HG02623 (cell line): ENCODE measurements around the gene PRKN.

Experiments used
- ATAC-seq: cut with Tn5 transposase; IDR thresholded peaks from one replicate; pipeline ENCODE4 v1.9.1; 2021; ENCODE audit warnings: moderate library complexity; ENCODE audit not compliant: unreplicated experiment

The PRKN gene

GRCh38 chr6:162711376-162711775 is 16.2 kb downstream of the PRKN start:
- ATAC-seq, result no peak

DNA sequence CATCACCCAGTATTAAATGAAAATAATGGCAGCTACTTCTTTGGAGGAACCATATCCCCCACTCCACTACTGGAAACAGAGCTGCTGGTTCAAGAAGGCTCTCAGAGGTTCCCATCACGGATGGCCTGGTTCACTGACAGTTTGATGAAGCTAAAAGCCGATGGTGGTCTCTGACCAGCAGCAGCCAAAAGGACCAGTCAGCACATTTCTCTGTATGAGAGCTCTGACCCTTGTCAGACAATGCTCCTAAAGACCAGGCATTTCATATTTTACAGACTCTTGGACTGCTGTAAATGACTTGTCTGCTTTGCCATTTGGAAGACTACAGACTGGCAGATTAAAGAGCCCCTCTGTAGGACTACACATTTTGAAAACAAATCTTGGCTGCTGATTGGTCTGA is 16.6 kb downstream of the PRKN start:
- ATAC-seq, result no peak

DNA sequence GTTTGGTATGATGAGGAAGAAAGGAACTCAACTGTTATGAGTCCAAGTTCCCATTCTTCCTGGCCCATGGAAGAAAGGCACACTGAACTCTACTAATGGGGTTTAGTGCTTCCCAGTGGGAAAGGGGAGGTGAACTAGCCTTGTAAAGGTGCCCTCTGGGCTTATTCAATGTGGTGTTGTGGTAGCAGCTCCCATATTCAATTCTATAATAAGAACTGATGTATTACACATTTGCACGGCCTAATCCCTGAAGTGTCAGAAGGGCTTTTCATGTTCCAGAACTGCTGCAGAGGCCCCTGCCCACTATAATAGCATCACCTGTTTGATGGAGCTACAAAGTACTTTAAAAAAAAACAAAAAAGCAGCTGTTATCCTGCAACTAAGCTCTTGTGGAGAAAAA is 17.1 kb downstream of the PRKN start:
- no peak for ATAC-seq

- ATAC-seq, result no peak
Observed at GRCh38 chr6:162709431-162709830, 18.1 kb downstream of the PRKN start.

DNA sequence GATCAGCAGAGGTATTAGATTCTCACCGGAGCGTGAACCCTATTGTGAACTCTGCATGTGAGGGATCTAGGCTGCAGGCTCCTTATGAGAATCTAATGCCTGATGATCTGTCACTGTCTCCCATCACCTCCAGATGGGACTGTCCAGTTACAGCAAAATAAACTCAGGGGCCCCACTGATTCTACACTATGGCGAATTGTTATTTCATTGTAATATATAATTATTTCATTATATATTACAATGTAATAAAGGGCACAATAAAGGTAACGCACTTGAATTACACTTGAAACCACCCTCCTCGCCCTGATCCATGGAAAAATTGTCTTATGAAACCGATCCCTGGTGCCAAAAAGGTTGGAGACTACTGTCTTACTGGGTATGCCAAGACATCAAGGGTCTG is 18.6 kb downstream of the PRKN start:
- no peak for ATAC-seq

GRCh38 chr6:162706232-162706631 is 21.3 kb downstream of the PRKN start:
- ATAC-seq, result no peak

- no peak for ATAC-seq
Observed at GRCh38 chr6:162705736-162706135, 21.8 kb downstream of the PRKN start.

- ATAC-seq, result no peak
Observed at GRCh38 chr6:162704001-162704400, 23.6 kb downstream of the PRKN start.

- ATAC-seq, result no peak
Observed at GRCh38 chr6:162702446-162702845, 25.1 kb downstream of the PRKN start.

GRCh38 chr6:162701551-162701950 is 26.0 kb downstream of the PRKN start:
- ATAC-seq, result no peak

- ATAC-seq, result no peak
Observed at GRCh38 chr6:162700966-162701365, 26.6 kb downstream of the PRKN start.

- ATAC-seq, result no peak
Observed at GRCh38 chr6:162699961-162700360, 27.6 kb downstream of the PRKN start.

DNA sequence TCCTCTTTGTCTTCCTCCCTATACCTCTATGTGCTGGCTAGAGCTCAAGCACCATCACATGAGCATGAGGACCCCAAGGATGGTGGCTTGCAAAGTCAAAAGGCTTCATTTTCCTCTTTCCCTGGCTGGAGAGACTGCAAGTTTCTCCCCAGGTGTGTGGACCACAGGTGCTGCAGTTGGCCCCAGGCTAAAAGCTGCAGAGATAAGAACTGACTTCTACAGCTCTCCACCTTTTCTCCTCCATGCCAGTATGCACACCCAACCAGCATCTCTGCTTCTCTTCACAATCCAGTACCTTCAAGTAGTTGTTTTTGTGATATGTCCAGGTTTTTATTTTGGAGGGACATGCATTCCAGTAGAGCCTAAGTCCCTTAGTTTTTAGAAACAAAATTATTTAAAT is 29.1 kb downstream of the PRKN start:
- no peak for ATAC-seq

DNA sequence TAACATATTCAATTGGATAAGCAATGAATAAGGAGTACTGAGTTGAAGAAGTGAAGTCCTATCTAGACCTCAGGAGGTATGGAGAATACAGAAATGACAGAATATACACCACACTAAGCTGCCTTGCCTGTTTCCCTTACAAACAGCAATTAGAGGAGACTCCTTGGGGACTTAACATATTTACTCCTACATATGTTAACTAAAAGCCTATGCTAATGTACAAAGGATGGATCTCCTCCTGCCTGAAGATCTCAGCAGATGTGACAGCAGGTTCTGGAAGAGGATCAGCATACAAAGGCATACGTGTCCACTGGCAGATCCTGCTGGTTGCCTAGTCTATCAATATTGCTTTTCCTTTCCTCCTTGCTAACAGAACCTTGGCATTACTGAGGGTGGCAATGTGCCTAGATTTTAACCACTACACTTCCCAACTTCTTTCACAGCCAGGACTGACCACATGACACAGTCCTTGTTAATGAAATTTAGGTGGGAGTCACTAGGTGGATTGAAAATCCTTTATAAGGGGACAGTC is 29.6 kb downstream of the PRKN start:
- no peak for ATAC-seq

DNA sequence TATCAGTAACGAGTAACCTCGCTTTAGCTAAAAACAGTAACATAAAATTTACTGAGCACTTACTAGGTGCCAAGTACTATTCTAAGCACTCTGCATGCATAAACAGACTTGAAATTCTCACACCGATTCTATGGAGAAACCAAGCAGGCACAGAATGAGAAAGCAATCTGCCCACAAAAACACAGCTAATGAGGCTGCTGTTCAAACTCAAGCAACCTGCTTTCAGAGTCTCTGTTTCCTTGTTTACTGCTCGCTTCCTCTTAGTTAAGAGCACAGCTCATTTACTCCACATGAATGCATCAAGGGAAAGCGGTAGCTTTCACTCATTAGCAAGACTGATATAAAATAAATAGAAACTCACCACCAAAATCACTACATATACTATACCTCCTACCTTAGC is 37.4 kb downstream of the PRKN start:
- no peak for ATAC-seq

- no peak for ATAC-seq
Observed at GRCh38 chr6:162688751-162689345, 38.7 kb downstream of the PRKN start.

DNA sequence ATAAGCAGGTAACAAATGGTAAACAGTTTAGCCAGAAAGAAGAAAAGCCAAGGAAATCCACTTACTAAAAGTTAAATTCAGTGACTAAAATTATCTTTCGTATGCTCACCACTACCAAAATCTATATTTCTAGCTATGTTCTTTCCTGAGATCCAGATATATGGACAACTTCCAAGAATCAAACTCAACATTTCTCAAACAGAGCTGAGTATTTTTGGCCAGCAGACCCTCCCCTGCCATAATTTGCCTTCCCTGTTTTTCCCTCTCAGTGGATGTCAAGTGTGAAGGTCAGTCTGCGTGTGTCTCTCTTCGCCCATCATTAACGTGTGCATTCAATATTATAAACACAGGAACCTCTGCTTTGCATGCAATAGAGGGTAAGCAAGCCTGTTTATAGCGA is 42.0 kb downstream of the PRKN start:
- ATAC-seq, result no peak

DNA sequence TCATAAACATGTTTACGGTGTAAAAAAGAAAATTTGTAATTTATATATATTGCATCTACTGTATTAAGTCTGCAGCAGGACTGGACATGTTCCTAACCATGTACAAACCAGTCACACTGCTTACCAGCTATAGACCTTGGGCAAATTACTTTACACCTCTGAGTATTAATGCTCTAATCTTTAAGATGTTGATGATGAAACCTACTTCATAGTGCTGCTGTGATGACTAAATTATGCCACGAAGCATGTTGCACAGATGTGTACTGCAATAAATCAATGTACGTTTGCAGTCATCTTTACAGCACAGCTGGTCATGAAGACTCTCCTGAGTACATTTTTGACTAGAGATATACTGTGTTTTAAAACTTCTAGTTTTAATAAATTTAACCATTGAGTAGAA is 42.6 kb downstream of the PRKN start:
- ATAC-seq, result no peak

DNA sequence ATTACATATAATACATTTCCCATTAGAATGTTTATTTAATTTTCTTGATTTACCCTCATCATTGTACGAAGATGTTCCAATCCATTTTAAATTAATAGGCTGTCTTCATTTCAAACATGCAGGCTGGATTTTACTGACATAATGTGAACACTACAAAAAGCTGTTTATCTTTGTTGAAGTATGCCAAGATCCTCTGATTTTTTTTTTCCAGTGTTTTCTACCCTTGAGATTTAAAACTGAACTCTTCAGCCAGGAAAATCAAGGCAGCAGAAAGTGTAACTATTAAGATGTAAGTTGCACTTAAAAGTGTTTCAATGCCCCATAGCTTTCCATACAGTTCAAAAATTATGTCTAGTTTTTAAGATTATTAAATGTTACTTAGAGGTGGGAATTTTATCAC is 43.5 kb downstream of the PRKN start:
- ATAC-seq, result no peak

DNA sequence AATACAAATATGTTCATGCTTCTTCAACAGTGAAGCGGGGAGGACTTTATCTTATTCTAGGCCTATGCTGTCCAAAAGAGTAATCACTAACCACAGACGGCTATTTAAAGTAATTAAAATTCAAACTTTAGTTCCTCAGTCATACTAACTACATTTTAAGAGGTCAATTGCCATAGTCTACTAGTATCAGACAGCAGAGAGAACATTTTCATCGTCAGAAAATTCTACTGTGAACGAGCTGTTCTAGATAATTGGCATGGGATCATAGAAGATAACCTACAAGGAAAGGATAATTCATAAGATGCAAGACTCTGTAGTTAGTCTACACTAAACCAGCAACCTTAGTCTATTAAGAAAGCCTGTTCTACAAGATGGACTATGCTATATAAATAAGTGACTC is 44.4 kb downstream of the PRKN start:
- no peak for ATAC-seq

DNA sequence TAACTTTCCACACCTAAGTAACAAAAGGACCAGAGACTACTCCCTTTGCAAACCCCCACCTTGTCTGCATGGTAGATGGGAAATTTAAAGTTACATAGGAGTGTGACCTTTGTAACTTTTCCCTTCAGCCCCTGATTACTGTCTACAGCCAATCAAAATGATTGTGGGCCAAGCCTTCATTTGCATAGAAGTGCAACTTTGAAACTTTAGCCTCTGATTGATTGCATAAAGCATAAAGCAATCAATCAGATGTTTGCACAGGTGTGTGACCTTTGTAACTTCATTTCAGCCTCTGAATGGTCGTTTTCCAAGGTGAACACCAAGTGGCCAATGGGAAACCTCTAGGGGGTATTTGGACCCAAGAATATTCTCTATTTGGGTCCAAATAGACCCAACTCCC is 46.1 kb downstream of the PRKN start:
- ATAC-seq, result no peak

DNA sequence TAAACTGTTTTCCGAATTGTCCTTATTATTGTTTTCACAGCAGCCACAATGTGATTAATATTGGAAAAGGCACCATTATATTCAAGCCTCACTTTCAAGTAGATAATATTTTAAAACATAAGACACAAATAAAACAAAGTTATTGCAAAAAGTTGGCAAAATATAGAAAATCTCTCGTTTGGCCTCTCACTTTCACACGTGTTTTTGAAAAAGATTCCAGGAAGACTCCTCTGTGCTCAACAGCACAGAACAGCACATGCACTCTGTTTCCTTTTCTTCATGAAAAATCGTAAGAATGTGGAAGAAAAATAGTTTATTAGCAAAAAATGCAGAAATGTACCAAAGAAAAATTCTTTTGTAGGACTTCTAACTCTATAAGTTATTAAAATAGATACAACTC is 46.7 kb downstream of the PRKN start:
- ATAC-seq, result no peak

- no peak for ATAC-seq
Observed at GRCh38 chr6:162680367-162680766, 47.2 kb downstream of the PRKN start.
